Activated T-helper 1 cell treated with anti-CD3 and anti-CD28 coated beads, Interleukin-12 subunit alpha, Interleukin-12 subunit beta, Interleukin-2, Interleukin-4 antibody, amounts not matched to agents 30 ng/mL and 10 ng/mL and 1 ng/mL, durations not matched to agents 14 hours and 24 hours and 36 hours (primary cell): ENCODE data around the gene KCNMA1. TPM values are rescaled to one million over a fixed set of nuclear protein-coding genes. Genes with fewer than 3 reads are reported as not detected.

Source experiments
- DNase-seq: peaks from one replicate; pipeline ENCODE4 v3.0.0; 2021; ENCODE audit warnings: low spot score
- H3K27ac Mint-ChIP-seq: one replicate; pipeline ENCODE4 v1.8.0; 2021; ENCODE audit warnings: mild to moderate bottlenecking, mixed read lengths
- H3K27me3 Mint-ChIP-seq: one replicate; pipeline ENCODE4 v1.8.0; 2022; ENCODE audit warnings: mild to moderate bottlenecking, moderate library complexity, mixed read lengths; ENCODE audit not compliant: insufficient read depth
- H3K36me3 Mint-ChIP-seq: one replicate; pipeline ENCODE4 v1.8.0; 2021; ENCODE audit warnings: low read depth, mixed read lengths
- H3K4me1 Mint-ChIP-seq: one replicate; pipeline ENCODE4 v1.8.0; 2021; ENCODE audit warnings: low read depth, mixed read lengths
- H3K4me3 Mint-ChIP-seq: one replicate; pipeline ENCODE4 v1.8.0; 2021; ENCODE audit warnings: mild to moderate bottlenecking, moderate library complexity, mixed read lengths
- H3K9me3 Mint-ChIP-seq: one replicate; pipeline ENCODE4 v1.8.0; 2021; ENCODE audit warnings: mixed read lengths
- intact Hi-C: fragments of 100-400 bp; cut with micrococcal nuclease; formaldehyde crosslinking; loops from one replicate; pipeline ENCODE4 v1.15.1; 2024
- total RNA-seq: library from RNA; stranded (reverse); gene quantifications from 2 replicates; pipeline ENCODE4 v1.2.3, GENCODE V29; 2022

Gene KCNMA1
- total RNA-seq, 1 donor from 2014 or later = not detected

DNA sequence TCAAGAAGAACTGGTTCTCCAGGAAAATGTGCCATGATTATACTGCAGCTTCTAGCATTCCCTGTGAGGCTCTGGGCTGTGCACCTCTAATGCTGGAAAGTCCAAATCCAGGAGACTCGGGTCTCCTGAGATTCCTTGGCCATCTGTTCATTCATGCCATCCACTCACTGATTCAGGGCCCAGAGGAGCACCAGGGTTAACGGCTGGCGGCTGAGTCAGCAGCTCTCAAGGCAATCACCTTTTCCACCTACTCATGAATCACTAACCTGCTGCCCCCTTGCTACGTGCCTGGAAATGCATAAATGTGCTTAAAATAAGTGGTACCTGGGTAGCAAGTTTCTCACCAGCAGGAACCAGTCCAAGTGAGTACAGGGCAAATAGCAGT, 132.7 kb downstream of the KCNMA1 start:
- intact Hi-C loops = no loop called here
- Mint-ChIP-seq H3K4me3 (no peak overlapping the region), H3K27me3 (peaks cover 4% of the 10 kb centered on the region), H3K4me1 (no peaks in the 10 kb centered on the region), H3K36me3 (no peaks in the 10 kb centered on the region), H3K27ac (no peak overlapping the region), H3K9me3 (no peaks in the 10 kb centered on the region)
- DNase-seq = no peak

DNA sequence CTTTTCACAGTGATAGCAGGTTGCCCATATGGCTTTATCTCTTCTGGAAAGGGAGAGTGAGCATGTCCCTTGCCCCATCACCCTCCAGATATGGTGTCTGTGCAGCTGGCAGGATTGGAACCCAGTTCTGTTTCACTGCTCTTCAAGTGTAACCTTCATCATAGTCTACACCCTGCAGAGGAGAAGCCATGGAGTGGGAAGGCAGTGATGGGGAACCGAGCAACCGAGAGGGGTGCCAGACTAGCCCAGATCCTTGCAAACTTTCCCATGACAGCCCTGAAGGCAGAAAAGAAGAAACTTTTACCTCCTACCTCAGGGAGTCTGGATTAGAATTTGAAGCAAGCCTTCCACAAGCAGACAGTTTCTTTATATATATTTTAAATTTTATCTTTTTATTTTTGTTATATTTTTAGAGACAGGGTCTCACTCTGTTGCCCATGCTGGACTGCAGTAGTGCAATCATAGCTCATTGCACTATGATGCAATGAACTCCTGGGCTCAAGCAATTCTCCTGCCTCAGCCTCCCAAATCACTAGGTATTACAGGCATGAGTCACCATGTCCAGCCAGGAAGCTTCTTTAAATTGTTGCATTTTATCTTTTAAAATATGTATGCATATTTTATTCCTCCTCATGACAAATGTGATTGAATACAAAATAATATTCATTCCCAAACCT, 133.3 kb downstream of the KCNMA1 start:
- H3K27me3 Mint-ChIP-seq = peaks cover 4% of the 10 kb centered on the region
- H3K36me3 Mint-ChIP-seq = no peaks in the 10 kb centered on the region
- intact Hi-C loops = no loop called here
- no peak overlapping the region for H3K4me3 Mint-ChIP-seq
- no peaks in the 10 kb centered on the region for H3K4me1 Mint-ChIP-seq
- H3K27ac Mint-ChIP-seq = no peak overlapping the region
- no peaks in the 10 kb centered on the region for H3K9me3 Mint-ChIP-seq
- DNase-seq = no peak

DNA sequence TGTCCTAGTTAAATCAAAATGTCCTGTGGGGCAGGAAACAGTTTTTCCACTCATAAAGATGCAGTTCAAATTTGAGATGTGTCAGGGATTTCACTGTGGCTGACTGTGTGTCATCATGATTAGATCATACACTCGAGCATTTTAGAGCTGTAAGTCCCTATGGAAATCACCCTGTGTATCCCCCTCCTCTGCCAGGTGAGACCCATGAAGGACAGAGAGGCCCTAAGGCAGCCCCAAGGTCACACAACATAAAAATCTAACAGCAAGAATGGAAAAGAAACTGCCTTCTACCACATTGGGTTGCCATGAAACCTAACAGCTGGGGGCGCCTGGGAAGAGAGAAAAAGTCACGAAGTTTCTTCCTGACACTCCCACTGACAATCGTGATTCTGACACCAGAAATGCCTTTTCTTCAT, 135.8 kb downstream of the KCNMA1 start:
- H3K27ac Mint-ChIP-seq = no peak overlapping the region
- intact Hi-C loops = no loop called here
- H3K27me3 Mint-ChIP-seq = peaks cover 2% of the 10 kb centered on the region
- no peaks in the 10 kb centered on the region for H3K36me3 Mint-ChIP-seq
- no peaks in the 10 kb centered on the region for H3K9me3 Mint-ChIP-seq
- no peak overlapping the region for H3K4me3 Mint-ChIP-seq
- H3K4me1 Mint-ChIP-seq = no peaks in the 10 kb centered on the region
- DNase-seq = no peak

DNA sequence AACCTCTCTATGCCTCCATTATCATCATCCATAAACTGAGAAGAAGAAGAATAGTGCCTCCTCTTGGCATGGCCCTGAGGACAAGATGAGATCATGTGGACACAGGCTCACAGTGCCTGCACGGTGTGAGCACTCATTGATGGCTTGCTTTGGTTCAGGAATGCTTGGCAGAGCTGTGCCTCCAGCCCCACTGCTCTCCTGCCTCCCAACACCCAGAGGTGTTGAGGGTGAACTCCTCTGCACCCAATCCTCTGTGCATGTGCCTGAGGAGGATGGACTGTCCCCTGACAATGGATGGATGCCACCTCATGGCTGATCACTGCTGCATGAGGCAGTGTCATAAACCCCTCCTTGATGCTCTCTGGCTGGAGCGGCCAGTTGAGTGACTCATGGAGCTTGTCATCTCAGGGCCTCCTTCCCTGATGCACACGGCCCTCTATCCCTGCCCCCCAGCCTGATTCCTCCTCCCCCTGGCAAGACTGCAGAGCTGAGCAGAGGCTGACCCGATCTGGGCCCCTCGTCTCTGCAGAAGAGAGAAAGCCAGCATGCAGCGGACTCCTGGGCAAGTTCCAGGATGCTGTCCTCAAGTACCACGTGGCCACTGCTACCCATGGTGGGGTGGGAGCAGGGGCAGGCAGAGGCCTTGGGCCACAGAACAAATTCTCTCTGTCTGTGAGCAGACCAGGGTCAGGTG, 136.3 kb downstream of the KCNMA1 start:
- no peak overlapping the region for H3K4me3 Mint-ChIP-seq
- H3K36me3 Mint-ChIP-seq = no peaks in the 10 kb centered on the region
- H3K27ac Mint-ChIP-seq = no peak overlapping the region
- no peaks in the 10 kb centered on the region for H3K4me1 Mint-ChIP-seq
- DNase-seq = no peak
- intact Hi-C loops = no loop called here
- H3K27me3 Mint-ChIP-seq = peaks cover 2% of the 10 kb centered on the region
- H3K9me3 Mint-ChIP-seq = no peaks in the 10 kb centered on the region

DNA sequence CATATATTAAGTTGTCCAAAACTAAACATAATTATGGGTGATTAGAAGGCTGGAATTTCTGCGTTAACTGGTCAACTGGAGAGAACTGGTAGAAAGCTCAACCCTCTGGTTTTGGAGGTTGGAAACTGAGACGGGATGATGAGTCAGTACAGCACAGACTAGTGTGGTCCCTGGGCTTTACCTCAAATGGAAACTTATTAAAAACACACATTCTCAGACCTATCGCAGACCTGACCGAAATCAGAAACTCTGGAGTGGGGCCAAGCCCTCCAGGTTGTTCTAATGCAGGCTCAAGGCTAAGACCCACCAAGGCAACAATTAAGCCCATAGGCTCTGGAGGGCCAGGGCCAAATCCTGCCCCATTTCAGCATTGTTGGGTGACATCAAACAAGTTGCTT, 136.9 kb downstream of the KCNMA1 start:
- peaks cover 2% of the 10 kb centered on the region for H3K27me3 Mint-ChIP-seq
- no peak for DNase-seq
- intact Hi-C loops = no loop called here
- no peak overlapping the region for H3K4me3 Mint-ChIP-seq
- no peaks in the 10 kb centered on the region for H3K4me1 Mint-ChIP-seq
- no peak overlapping the region for H3K27ac Mint-ChIP-seq
- no peaks in the 10 kb centered on the region for H3K9me3 Mint-ChIP-seq
- no peaks in the 10 kb centered on the region for H3K36me3 Mint-ChIP-seq

DNA sequence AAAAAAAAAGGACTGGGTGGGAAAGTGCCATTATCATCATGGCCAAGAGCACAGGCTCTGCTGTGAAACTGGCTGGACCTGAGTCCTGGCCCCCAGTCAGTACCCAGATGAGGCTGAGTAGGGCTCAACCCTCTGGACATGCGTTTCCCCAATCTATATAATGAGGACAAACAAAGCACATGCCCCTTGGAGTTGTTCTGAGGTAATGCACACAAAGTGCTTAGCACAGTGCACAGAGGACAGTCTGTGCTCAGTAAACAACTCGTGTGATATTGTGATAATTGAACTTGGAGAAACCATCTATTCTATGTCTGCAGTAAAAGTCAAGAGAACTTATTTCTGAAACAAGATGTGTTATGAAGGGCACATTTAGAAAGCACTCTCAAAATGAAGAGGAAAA, 138.8 kb downstream of the KCNMA1 start:
- intact Hi-C loops = no loop called here
- Mint-ChIP-seq H3K4me1 (no peaks in the 10 kb centered on the region), H3K4me3 (no peak overlapping the region)

DNA sequence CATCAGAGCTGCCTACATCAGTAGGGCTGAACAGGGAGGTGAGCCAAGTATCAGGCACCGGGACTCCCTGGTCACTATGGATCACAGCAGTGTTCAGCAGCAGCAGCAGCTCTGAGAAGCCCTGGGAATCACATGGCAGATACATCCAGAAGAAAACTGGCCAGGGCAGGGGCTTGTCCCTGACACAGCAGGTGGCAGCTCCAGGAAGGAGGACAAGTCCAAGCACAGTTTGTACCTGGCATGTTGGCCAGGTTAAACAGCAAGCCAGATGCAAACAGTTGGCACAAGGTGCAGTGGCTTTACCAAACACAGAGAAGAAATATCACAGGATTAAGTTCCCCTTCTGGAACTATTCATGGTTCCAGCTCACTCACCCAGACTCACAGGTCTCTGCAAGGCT, 139.4 kb downstream of the KCNMA1 start:
- intact Hi-C loops = no loop called here
- Mint-ChIP-seq H3K9me3 (no peaks in the 10 kb centered on the region), H3K4me3 (no peak overlapping the region), H3K27ac (no peak overlapping the region), H3K27me3 (peaks cover 2% of the 10 kb centered on the region), H3K4me1 (no peaks in the 10 kb centered on the region), H3K36me3 (no peaks in the 10 kb centered on the region)
- DNase-seq = no peak

More for the DNA sequence above, 138.8 kb downstream of the KCNMA1 start:
- Mint-ChIP-seq H3K27me3 (peaks cover 2% of the 10 kb centered on the region), H3K9me3 (no peaks in the 10 kb centered on the region), H3K27ac (no peak overlapping the region), H3K36me3 (no peaks in the 10 kb centered on the region)
- DNase-seq = no peak

DNA sequence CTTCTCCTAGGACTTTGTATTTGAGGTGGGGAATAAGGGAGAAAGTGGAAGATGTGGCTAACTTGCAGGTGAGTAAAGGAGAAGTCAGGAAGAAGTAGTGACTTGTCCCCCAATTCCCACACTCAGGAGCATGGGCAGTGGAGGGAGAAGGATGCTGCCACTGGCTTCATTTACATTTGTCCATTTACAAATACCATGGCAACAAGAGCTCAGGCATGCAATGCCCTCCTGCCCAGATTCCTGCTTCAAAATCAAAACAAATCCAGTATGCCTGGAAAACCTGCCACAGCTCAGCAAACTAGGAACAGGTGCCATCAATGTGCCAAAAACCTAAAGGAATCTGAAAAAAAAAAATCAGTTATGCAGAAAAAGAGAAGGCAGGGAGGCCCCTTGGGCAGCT, 139.9 kb downstream of the KCNMA1 start:
- no peak overlapping the region for H3K4me3 Mint-ChIP-seq
- intact Hi-C loops = no loop called here
- H3K27me3 Mint-ChIP-seq = peaks cover 2% of the 10 kb centered on the region
- no peaks in the 10 kb centered on the region for H3K4me1 Mint-ChIP-seq
- no peak overlapping the region for H3K27ac Mint-ChIP-seq
- H3K9me3 Mint-ChIP-seq = no peaks in the 10 kb centered on the region
- no peaks in the 10 kb centered on the region for H3K36me3 Mint-ChIP-seq
- no peak for DNase-seq

DNA sequence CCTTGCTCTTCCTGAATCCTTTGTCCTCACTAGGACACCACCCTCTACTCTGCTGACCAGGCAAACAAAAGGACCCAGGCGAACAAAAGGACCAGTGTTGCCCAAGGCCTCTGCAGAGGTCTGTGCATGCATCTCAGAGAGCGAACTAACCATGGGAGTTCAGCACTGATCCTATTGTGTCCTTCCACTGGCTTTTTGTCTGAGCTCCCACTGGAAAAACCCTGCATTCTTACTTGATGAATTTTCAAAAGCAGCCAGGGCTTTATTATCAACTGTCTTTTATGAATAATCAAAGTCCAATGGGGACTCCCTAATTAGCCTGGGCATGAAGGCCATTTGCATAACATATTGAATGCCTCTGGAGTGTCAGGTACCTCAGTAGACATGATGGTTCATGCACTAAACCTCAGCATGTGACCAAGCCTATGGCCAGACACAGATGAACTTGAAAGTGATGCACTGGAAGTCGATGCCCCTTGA, 140.6 kb downstream of the KCNMA1 start:
- no peak for DNase-seq
- intact Hi-C loops = no loop called here
- H3K36me3 Mint-ChIP-seq = no peaks in the 10 kb centered on the region
- H3K27ac Mint-ChIP-seq = no peak overlapping the region
- no peak overlapping the region for H3K4me3 Mint-ChIP-seq
- no peaks in the 10 kb centered on the region for H3K4me1 Mint-ChIP-seq
- H3K27me3 Mint-ChIP-seq = peaks cover 2% of the 10 kb centered on the region
- H3K9me3 Mint-ChIP-seq = no peaks in the 10 kb centered on the region

DNA sequence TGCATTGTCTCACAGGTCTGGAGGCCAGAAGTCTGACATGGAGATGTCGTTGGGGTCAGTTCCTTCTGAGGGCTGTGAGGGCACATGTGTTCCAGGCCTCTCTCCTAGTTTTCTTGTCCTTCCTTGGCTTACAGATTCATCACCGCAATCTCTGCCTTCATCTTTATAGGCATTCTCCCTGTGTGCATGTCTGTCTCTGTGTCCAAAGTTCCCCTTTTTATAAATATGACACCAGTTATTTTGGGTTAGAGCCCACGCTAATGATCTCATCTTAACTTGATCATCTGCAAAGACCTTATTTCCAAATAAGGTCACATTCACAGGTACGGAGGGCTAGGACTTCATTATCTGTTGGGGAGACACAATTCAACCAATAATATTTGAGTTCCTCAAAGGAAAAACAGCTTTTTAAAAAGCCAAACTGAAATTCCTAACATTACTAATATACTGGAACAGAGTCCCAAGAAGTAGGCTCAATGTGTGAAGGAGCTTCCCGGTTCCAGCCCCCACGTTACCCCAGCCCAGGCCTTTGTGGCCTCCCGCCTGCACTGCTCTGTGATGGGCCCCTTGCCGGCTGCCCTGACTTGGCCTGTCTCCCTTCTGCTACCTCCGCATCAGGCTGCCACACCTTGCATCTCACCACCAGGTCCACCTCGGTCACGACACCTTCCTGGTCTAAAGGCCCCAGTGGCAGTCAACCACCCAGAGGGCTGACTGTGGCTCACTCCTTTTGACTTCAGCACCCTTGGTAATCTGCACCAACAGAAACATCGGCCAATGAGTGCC, 142.7 kb downstream of the KCNMA1 start:
- Mint-ChIP-seq H3K27ac (no peak overlapping the region), H3K4me1 (no peaks in the 10 kb centered on the region), H3K27me3 (no peaks in the 10 kb centered on the region), H3K9me3 (no peaks in the 10 kb centered on the region), H3K4me3 (no peak overlapping the region), H3K36me3 (no peaks in the 10 kb centered on the region)
- intact Hi-C loops = no loop called here
- no peak for DNase-seq

DNA sequence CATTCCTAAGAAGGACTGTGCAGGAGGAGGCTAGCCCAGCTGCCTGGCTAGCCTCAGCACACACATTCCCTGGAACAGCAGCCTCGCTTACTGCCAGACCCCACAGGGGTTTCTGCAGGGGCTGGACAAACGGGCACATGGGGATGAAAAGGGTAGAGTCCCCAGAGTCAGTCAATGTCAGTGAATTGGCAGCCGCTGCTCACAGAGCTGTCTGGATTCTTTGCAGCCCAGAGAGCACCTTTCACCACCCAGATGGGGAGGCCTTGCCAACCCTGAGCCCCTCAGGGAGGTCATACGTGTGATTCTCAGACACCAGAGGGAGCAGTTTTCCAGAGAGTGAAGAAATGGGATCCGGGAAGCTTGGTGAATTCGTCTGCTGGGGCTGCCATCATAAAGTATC, 143.3 kb downstream of the KCNMA1 start:
- Mint-ChIP-seq H3K27me3 (no peaks in the 10 kb centered on the region), H3K9me3 (no peaks in the 10 kb centered on the region), H3K4me1 (no peaks in the 10 kb centered on the region), H3K36me3 (no peaks in the 10 kb centered on the region), H3K27ac (no peak overlapping the region), H3K4me3 (no peak overlapping the region)
- no peak for DNase-seq
- intact Hi-C loops = no loop called here

DNA sequence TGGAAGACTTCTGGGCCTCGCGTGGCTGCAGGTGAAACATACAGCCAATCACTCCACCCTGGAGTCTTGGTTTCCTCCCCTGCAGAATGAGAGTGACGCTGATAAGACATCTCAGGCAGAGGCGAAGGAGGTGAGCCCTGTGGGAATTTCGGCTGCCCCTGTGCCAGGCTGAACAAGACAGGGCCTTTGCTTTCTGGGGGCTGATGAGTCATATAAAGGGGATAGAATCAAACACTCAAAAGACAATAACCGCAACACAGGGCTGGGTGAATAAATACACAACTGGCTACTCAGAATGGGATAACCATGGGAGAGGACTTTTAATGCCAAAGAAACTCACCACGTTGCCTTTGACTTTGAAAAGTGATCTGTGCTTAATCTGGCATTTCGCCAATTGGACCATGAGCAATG, 143.8 kb downstream of the KCNMA1 start:
- H3K36me3 Mint-ChIP-seq = no peaks in the 10 kb centered on the region
- H3K4me3 Mint-ChIP-seq = no peak overlapping the region
- H3K27me3 Mint-ChIP-seq = no peaks in the 10 kb centered on the region
- no peak overlapping the region for H3K27ac Mint-ChIP-seq
- intact Hi-C loops = no loop called here
- no peaks in the 10 kb centered on the region for H3K9me3 Mint-ChIP-seq
- DNase-seq = no peak
- H3K4me1 Mint-ChIP-seq = no peaks in the 10 kb centered on the region

DNA sequence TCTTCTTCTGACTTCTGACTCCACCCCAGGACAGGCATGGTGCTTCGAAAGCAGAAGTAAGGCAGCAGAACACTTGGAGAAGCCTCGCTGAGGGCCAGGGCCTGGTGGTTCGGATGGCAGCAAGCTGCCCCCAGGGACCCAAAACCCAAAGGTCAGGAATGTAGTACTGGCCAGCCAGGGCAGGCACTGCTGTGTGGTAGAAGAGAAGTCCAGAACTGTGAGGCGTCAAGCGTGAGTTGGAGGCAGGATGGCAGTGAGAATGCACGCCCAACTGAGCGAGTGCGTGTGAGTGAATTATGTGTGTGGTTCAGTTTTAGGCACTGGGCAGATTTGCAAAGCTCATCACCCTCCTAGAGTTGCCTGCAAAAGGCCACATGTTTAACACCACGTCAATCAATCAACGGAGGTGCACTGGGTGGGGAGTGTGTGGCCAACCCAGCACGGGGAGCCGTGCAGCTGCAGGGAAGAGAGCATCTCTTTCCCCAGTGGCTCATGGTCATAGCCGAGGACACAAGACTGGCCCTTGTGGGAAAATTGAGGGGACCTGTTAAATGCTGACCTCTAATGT, 144.3 kb downstream of the KCNMA1 start:
- intact Hi-C loops = no loop called here
- no peaks in the 10 kb centered on the region for H3K27me3 Mint-ChIP-seq
- no peaks in the 10 kb centered on the region for H3K9me3 Mint-ChIP-seq
- no peak for DNase-seq
- no peak overlapping the region for H3K4me3 Mint-ChIP-seq
- H3K36me3 Mint-ChIP-seq = no peaks in the 10 kb centered on the region
- H3K4me1 Mint-ChIP-seq = no peaks in the 10 kb centered on the region
- H3K27ac Mint-ChIP-seq = no peak overlapping the region
